CD14-positive monocyte (primary cell): ENCODE measurements around the gene RHBDL3. TPM values are rescaled to one million over a fixed set of nuclear protein-coding genes. Genes with fewer than 3 reads are reported as not detected.

ENCODE experiments used
- DNase-seq, 3 donors: peaks; one replicate each; pipeline ENCODE4 v3.0.0-alpha.2; 2011 to 2022
- H2AFZ ChIP-seq: 2 replicates; pipeline ENCODE4 v1.6.0; 2012; ENCODE audit warnings: mild to moderate bottlenecking, low read depth, low read length, inconsistent platforms; ENCODE audit not compliant: insufficient read depth, poor library complexity, severe bottlenecking
- H3K27ac ChIP-seq, 2 donors: 1 replicate in 1 of 2; 2 replicates in 1 of 2; pipeline ENCODE4 v1.5.1; 2012 to 2013; ENCODE audit warnings: low read length in 2 of 2, control low read depth in 1 of 2, inconsistent platforms in 1 of 2, low read depth in 1 of 2, mild to moderate bottlenecking in 1 of 2
- H3K27me3 ChIP-seq, 2 donors: one replicate each; pipeline versions ENCODE4 v1.6.0 to v1.6.1; 2011 to 2013; ENCODE audit warnings: low read length in 2 of 2; ENCODE audit not compliant: control insufficient read depth in 2 of 2, insufficient read depth in 2 of 2
- H3K36me3 ChIP-seq, 2 donors: replicated peaks in 1 of 2; 1 replicate in 1 of 2; 2 replicates in 1 of 2; pipeline versions ENCODE4 v1.5.1 to v1.6.1; 2012 to 2013; ENCODE audit warnings: low read length in 2 of 2, control low read depth in 1 of 2, inconsistent platforms in 1 of 2, mild to moderate bottlenecking in 1 of 2; ENCODE audit not compliant: insufficient read depth in 2 of 2, control insufficient read depth in 1 of 2
- H3K4me1 ChIP-seq, 2 donors: 1 replicate in 1 of 2; 2 replicates in 1 of 2; pipeline versions ENCODE4 v1.5.1 to v1.6.1; 2012 to 2013; ENCODE audit warnings: low read length in 2 of 2, control low read depth in 1 of 2, inconsistent platforms in 1 of 2, mild to moderate bottlenecking in 1 of 2, moderate library complexity in 1 of 2; ENCODE audit not compliant: insufficient read depth in 2 of 2, control insufficient read depth in 1 of 2
- H3K4me2 ChIP-seq: replicated peaks from 2 replicates; pipeline ENCODE3; 2012; ENCODE audit warnings: low read length, moderate library complexity, mild to moderate bottlenecking; ENCODE audit not compliant: poor library complexity, severe bottlenecking; ENCODE audit errors: extremely low read depth
- H3K4me3 ChIP-seq, 3 experiments: fragments of 200-600 bp in 1 of 3; sonication (generic) in 1 of 3; replicated peaks in 1 of 3; 1 replicate in 2 of 3; 2 replicates in 1 of 3; pipeline ENCODE4 v1.5.1; 2011 to 2013; ENCODE audit warnings: low read length in 3 of 3, mild to moderate bottlenecking in 3 of 3, control low read depth in 2 of 3, low read depth in 2 of 3, inconsistent platforms in 1 of 3, moderate library complexity in 1 of 3
- H3K79me2 ChIP-seq: 2 replicates; pipeline ENCODE4 v1.6.0; 2012; ENCODE audit warnings: mild to moderate bottlenecking, control low read depth, inconsistent platforms, low read length, moderate library complexity; ENCODE audit not compliant: insufficient read depth
- H3K9ac ChIP-seq: 2 replicates; pipeline ENCODE4 v1.6.0; 2017; ENCODE audit warnings: low read length, mild to moderate bottlenecking; ENCODE audit not compliant: insufficient read depth, poor library complexity, severe bottlenecking
- H3K9me3 ChIP-seq, 2 donors: replicated peaks in 1 of 2; 1 replicate in 1 of 2; 2 replicates in 1 of 2; pipeline versions ENCODE4 v1.5.1 to v1.6.1; 2012 to 2013; ENCODE audit warnings: low read length in 2 of 2, control low read depth in 1 of 2; ENCODE audit not compliant: control insufficient read depth in 1 of 2, insufficient read depth in 1 of 2
- H4K20me1 ChIP-seq: 2 replicates; pipeline ENCODE4 v1.6.0; 2012; ENCODE audit warnings: mild to moderate bottlenecking, low read length, control low read depth, moderate library complexity; ENCODE audit not compliant: insufficient read depth
- H3K27ac Mint-ChIP-seq, 7 donors: one replicate each; pipeline ENCODE4 v1.8.0; 2020; ENCODE audit warnings: mild to moderate bottlenecking in 7 of 7, mixed read lengths in 7 of 7, moderate library complexity in 6 of 7, inconsistent platforms in 2 of 7
- H3K27me3 Mint-ChIP-seq, 3 donors: one replicate each; pipeline ENCODE4 v1.8.0; 2021 to 2022; ENCODE audit warnings: low read depth in 3 of 3, mild to moderate bottlenecking in 3 of 3, mixed read lengths in 3 of 3, moderate library complexity in 3 of 3, inconsistent platforms in 1 of 3
- H3K36me3 Mint-ChIP-seq, 2 donors: one replicate each; pipeline ENCODE4 v1.8.0; 2020; ENCODE audit warnings: mixed read lengths in 2 of 2, inconsistent platforms in 1 of 2, mild to moderate bottlenecking in 1 of 2
- H3K4me1 Mint-ChIP-seq: one replicate; pipeline ENCODE4 v1.8.0; 2020; ENCODE audit warnings: mild to moderate bottlenecking, mixed read lengths
- H3K4me3 Mint-ChIP-seq, 2 donors: one replicate each; pipeline ENCODE4 v1.8.0; 2020; ENCODE audit warnings: mild to moderate bottlenecking in 2 of 2, mixed read lengths in 2 of 2, moderate library complexity in 1 of 2
- H3K9me3 Mint-ChIP-seq, 7 donors: one replicate each; pipeline ENCODE4 v1.8.0; 2020 to 2022; ENCODE audit warnings: mixed read lengths in 7 of 7, mild to moderate bottlenecking in 6 of 7, moderate library complexity in 6 of 7, inconsistent platforms in 2 of 7
- CTCF ChIP-seq: fragments of 200-600 bp; IDR thresholded peaks from one replicate; pipeline ENCODE4 v1.8.0; 2022; ENCODE audit warnings: antibody characterized with exemption, mild to moderate bottlenecking
- WGBS: methylation state at CpG from one replicate; pipeline ENCODE4 v1.1.5; 2013; ENCODE audit warnings: missing lambda C conversion rate; ENCODE audit not compliant: insufficient coverage; 5-methylcytosine and 5-hydroxymethylcytosine counted together
- intact Hi-C, 2 donors: fragments of 100-400 bp; cut with micrococcal nuclease; formaldehyde crosslinking; loops; one replicate each; pipeline versions ENCODE4 v1.15.0 to v1.15.1; 2023
- polyA plus RNA-seq, 3 donors: library from polyadenylated mRNA; depleted of rRNA in 1 of 3; unstranded in 2 of 3; stranded (reverse) in 1 of 3; fragments of 300-500 nt in 2 of 3; fragments of >200 nt in 1 of 3; fragmentation: Illumina TruSeq in 2 of 3; gene quantifications; 1 replicate in 2 of 3; 2 replicates in 1 of 3; pipeline ENCODE4 v1.2.3, GENCODE V29; 2012 to 2021

Gene RHBDL3
- polyA plus RNA-seq, 3 donors, result 0.05 TPM; not detected in 2

GRCh38 chr17:32256701-32257019 is 9.0 kb upstream of the RHBDL3 start:
- no peak overlapping the region for H3K4me2 ChIP-seq
- no peaks in the 10 kb centered on the region for H3K79me2 ChIP-seq
- peaks cover 0 to 24% of the 10 kb centered on the region in 2 donors for H3K27me3 ChIP-seq
- no peak overlapping the region for H2AFZ ChIP-seq
- Mint-ChIP-seq H3K27ac (no peak overlapping the region), H3K4me3 (no peak overlapping the region), H3K9me3 (peaks cover 0 to 6% (median 0%) of the 10 kb centered on the region in 7 donors), H3K4me1 (peaks cover 2% of the 10 kb centered on the region), H3K36me3 (no peaks in the 10 kb centered on the region), H3K27me3 (peaks cover 26 to 44% (median 33%) of the 10 kb centered on the region in 3 donors)
- H3K4me3 ChIP-seq, result no peak overlapping the region
- 87% methylated on average over 9 of the region's 9 CpGs for WGBS
- intact Hi-C loops, result no loop called here
- TF ChIP-seq CTCF, result no peak
- H4K20me1 ChIP-seq, result no peaks in the 10 kb centered on the region
- H3K9ac ChIP-seq, result no peak overlapping the region
- H3K27ac ChIP-seq, result no peak overlapping the region
- no peaks in the 10 kb centered on the region for H3K9me3 ChIP-seq
- no peaks in the 10 kb centered on the region for H3K4me1 ChIP-seq
- no peaks in the 10 kb centered on the region for H3K36me3 ChIP-seq
- DNase-seq, result no peak

GRCh38 chr17:32258383-32259140 is 7.1 kb upstream of the RHBDL3 start:
- no peak overlapping the region for H3K9ac ChIP-seq
- no peak overlapping the region for H3K27ac Mint-ChIP-seq
- no peak overlapping the region for H3K4me3 ChIP-seq
- peak overlapping the region in 1 of 2 donors; percentile 31 for H3K4me3 Mint-ChIP-seq
- H3K9me3 ChIP-seq, result no peaks in the 10 kb centered on the region
- no peak overlapping the region for H3K4me2 ChIP-seq
- H3K27ac ChIP-seq, result no peak overlapping the region
- intact Hi-C loops, result no loop called here
- no peak for TF ChIP-seq CTCF
- H3K27me3 Mint-ChIP-seq, result peaks cover 44 to 63% (median 51%) of the 10 kb centered on the region in 3 donors
- no peaks in the 10 kb centered on the region for H3K36me3 Mint-ChIP-seq
- peaks cover 0 to 4% (median 0%) of the 10 kb centered on the region in 7 donors for H3K9me3 Mint-ChIP-seq
- no peak overlapping the region for H2AFZ ChIP-seq
- WGBS, result 44% methylated on average over 15 of the region's 18 CpGs
- DNase-seq, result no peak
- H3K27me3 ChIP-seq, result peaks cover 3 to 43% of the 10 kb centered on the region in 2 donors
- no peaks in the 10 kb centered on the region for H3K4me1 Mint-ChIP-seq
- no peaks in the 10 kb centered on the region for H3K36me3 ChIP-seq
- H4K20me1 ChIP-seq, result no peaks in the 10 kb centered on the region
- no peaks in the 10 kb centered on the region for H3K4me1 ChIP-seq
- no peaks in the 10 kb centered on the region for H3K79me2 ChIP-seq
